Neural progenitor cell (in vitro differentiated cells): ENCODE measurements around the gene SLC17A2.

Experiments
- CTCF ChIP-seq: fragments of 200-600 bp; sonication (generic); IDR thresholded peaks from 2 replicates; pipeline ENCODE4 v1.5.1; 2017; ENCODE audit warnings: antibody characterized with exemption, mild to moderate bottlenecking
- EZH2 ChIP-seq: fragments of 200-600 bp; sonication (generic); IDR thresholded peaks from 2 replicates; pipeline ENCODE4 v1.6.1; 2017; ENCODE audit warnings: antibody characterized with exemption, mild to moderate bottlenecking, moderate library complexity

- TF ChIP-seq CTCF (no peak), EZH2 (no peak)
Measured at GRCh38 chr6:25934735-25935313, 4.3 kb upstream of the SLC17A2 start.
